Ovary (tissue), 3 donors: ENCODE data around the gene SAMD4A.
"Not testable (repeated sequence)": the region's sequence is repeated elsewhere in the genome, so short reads cannot be mapped to it uniquely, and the experiment has no call there.

Experiments
- EP300 ChIP-seq: sonication (generic); formaldehyde crosslinking; IDR thresholded peaks from one replicate; pipeline ENCODE4 v1.6.1; 2017; ENCODE audit warnings: antibody characterized with exemption
- POLR2A ChIP-seq: fragments of 450-650 bp; IDR thresholded peaks from one replicate; pipeline ENCODE4 v1.6.1; 2017; ENCODE audit warnings: antibody characterized with exemption, mild to moderate bottlenecking, moderate library complexity
- TF ChIP-seq, protein P1 (sequence below), 3 donors: fragments of 450-650 bp in 2 of 3; fragments of 200-600 bp in 1 of 3; IDR thresholded peaks; one replicate each; pipeline versions ENCODE4 v1.5.1 to v1.8.0; 2016 to 2022; ENCODE audit warnings: antibody characterized with exemption in 3 of 3, mild to moderate bottlenecking in 1 of 3
- donor health status: DM: no; HTN: no; CAD: no.

DNA sequence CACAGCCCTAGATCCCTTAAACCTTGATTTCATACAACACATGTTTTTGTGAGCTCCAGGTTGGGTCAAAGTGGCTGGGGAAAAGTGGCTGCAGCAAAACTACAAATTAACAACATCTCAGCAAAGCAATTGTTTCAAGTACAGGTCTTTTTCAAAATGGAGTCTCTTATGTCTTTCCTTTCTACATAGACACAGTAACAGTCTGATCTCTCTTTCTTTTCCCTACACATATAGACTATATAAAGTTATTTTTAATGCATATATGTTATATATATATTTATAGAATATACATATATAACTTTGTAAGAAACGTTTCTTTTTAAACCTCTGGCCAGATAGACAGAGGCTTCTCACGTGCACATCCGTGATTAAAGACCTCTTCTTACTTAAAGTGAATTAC is 186.5 kb downstream of the SAMD4A start:
- TF ChIP-seq, protein P1, sequence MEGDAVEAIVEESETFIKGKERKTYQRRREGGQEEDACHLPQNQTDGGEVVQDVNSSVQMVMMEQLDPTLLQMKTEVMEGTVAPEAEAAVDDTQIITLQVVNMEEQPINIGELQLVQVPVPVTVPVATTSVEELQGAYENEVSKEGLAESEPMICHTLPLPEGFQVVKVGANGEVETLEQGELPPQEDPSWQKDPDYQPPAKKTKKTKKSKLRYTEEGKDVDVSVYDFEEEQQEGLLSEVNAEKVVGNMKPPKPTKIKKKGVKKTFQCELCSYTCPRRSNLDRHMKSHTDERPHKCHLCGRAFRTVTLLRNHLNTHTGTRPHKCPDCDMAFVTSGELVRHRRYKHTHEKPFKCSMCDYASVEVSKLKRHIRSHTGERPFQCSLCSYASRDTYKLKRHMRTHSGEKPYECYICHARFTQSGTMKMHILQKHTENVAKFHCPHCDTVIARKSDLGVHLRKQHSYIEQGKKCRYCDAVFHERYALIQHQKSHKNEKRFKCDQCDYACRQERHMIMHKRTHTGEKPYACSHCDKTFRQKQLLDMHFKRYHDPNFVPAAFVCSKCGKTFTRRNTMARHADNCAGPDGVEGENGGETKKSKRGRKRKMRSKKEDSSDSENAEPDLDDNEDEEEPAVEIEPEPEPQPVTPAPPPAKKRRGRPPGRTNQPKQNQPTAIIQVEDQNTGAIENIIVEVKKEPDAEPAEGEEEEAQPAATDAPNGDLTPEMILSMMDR (IDR thresholded peaks at IDR 0.05), result not testable (repeated sequence)
- TF ChIP-seq EP300, POLR2A: not testable (repeated sequence)
